ENCODE measurements around the gene ATP5ME.
"Not testable (repeated sequence)": the region's sequence is repeated elsewhere in the genome, so short reads cannot be mapped to it uniquely, and the experiment has no call there.

The ATP5ME gene

DNA sequence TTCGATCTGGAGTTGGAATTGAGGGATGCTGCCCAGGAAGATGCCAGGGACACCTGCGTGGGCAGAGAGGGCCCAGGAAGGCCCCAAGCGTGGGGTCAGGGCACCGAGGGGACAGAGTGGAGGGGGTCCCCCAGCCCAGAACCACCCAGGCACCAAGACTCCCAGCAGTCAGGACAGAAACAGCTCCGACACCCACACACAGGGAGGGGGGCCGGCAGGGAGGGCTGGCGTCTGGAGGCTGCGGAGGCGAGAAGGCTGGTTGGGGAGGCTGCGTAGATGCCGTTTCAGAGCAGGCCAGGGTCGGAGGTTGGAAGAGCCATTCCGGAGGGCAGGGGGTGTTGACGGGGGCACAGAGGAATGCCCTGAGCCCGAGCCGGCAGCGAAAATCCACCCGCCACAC is 23.6 kb downstream of the ATP5ME start:
- no peak overlapping the region for H3K27ac ChIP-seq
- H3K4me3 ChIP-seq, result peak overlapping the region; percentile 36
- TF ChIP-seq, protein P1, sequence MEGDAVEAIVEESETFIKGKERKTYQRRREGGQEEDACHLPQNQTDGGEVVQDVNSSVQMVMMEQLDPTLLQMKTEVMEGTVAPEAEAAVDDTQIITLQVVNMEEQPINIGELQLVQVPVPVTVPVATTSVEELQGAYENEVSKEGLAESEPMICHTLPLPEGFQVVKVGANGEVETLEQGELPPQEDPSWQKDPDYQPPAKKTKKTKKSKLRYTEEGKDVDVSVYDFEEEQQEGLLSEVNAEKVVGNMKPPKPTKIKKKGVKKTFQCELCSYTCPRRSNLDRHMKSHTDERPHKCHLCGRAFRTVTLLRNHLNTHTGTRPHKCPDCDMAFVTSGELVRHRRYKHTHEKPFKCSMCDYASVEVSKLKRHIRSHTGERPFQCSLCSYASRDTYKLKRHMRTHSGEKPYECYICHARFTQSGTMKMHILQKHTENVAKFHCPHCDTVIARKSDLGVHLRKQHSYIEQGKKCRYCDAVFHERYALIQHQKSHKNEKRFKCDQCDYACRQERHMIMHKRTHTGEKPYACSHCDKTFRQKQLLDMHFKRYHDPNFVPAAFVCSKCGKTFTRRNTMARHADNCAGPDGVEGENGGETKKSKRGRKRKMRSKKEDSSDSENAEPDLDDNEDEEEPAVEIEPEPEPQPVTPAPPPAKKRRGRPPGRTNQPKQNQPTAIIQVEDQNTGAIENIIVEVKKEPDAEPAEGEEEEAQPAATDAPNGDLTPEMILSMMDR (IDR thresholded peaks at IDR 0.05), result no peak
- DNase-seq (ENCODE audit: low spot score), result no peak

DNA sequence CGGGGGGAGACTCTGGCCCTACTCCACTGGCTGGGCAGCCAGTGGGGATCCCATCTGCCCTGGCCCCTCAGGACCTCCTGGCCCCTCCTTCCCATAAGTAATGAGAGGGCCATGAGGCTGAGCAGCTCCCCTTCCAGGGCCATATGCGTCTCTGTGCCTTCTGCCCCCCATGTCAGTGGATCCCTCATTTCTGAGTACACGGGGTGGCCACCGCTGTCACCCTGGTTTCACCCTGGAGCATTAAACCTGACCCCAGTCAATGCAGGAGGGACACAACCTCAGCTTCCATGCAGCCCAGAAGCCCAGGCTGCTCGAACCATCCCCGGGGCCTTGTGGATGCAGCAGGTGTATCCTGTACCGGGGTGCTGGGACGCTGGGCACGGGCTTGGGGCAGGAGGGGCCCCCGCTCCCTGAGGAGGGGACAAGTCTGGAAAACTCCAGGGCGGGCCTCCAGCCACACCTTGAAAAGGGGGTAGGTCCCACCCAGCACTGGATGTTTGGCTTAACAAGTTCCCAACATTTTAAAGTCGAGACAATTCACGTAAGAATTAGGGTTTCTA is 24.2 kb downstream of the ATP5ME start:
- no peak for DNase-seq (ENCODE audit: low spot score)

DNA sequence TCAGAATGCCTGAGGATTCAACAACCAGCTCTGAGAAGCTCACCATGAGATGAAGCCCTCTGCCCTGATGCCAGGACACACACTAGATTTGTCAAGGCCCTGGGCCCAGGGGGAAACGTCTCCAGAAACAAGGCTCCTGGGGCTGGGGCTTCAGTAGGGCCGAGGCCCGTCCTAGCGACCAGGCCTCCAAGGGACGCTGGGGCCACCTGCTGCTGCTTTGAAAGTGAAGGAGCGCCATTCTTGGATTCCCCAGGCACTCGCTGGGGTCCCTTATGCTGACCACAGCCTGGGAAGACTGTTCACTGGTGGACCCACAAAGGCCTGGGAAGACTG is 24.8 kb downstream of the ATP5ME start:
- no peak overlapping the region for H3K27ac ChIP-seq
- no peak overlapping the region for H3K4me3 ChIP-seq
- DNase-seq (ENCODE audit: low spot score), result no peak
- TF ChIP-seq, protein P1 (IDR thresholded peaks at IDR 0.05), result no peak

More for the DNA sequence above, 24.2 kb downstream of the ATP5ME start:
- Histone ChIP-seq H3K4me3 (no peak overlapping the region), H3K27ac (no peak overlapping the region)
- TF ChIP-seq, protein P1 (IDR thresholded peaks at IDR 0.05), result no peak

DNA sequence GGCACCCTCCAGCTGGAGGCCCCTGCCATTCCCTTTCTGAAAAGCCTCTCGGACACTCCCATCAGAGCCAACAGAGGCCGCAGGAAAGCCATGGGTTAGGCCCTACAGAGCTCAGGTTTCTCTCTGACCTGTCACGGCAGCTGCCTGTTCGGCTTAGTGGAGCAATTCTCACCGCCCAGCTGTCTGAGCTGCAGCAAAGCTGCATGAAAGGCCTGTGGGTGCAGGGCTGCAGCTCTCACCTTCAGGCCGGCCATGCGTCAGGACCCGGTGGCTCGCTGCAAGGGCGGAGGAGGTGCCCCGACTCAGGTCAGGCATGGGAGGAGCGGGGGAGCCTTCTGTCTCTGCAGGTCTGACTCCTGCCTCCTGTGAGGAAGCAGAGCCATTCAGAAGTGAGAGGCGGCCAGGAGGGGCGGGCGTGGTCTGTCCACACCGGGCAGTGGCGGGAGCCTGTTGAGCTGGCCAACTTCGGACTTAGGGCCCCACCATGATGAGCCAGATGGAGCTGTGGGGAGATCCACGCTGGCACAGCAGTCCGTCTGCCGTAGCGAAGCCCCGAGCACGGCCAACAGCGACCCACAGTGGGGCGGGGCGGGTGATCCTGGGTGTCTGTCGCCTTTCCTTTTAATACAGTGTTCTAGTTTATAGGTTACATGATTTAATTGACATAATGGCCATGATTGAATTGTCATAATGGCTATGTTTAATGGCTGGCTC is 25.3 kb downstream of the ATP5ME start:
- Histone ChIP-seq H3K27ac (no peak overlapping the region), H3K4me3 (no peak overlapping the region)
- TF ChIP-seq, protein P1 (IDR thresholded peaks at IDR 0.05), result no peak
- DNase-seq (ENCODE audit: low spot score), result no peak

DNA sequence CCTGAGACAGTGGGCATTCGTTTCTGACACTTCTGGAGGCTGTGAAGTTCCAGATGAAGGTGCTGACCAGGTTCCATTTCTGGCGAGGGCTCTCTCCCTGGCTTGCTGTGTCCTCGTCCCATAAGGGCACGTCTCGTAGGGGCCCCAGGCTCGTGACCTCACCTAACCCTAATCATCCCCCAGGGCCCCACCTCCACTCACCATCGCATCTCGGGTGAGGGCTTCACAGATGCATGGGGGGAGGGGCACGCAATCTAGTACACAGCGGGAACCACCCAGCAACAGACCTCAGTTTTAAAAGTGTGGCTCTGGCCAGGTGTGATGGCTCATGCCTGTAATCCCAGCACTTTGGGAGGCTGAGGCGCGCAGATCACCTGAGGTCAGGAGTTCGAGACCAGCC is 26.6 kb downstream of the ATP5ME start:
- no peak overlapping the region for H3K27ac ChIP-seq
- TF ChIP-seq, protein P1 (IDR thresholded peaks at IDR 0.05), result no peak
- DNase-seq (ENCODE audit: low spot score), result no peak
- no peak overlapping the region for H3K4me3 ChIP-seq

DNA sequence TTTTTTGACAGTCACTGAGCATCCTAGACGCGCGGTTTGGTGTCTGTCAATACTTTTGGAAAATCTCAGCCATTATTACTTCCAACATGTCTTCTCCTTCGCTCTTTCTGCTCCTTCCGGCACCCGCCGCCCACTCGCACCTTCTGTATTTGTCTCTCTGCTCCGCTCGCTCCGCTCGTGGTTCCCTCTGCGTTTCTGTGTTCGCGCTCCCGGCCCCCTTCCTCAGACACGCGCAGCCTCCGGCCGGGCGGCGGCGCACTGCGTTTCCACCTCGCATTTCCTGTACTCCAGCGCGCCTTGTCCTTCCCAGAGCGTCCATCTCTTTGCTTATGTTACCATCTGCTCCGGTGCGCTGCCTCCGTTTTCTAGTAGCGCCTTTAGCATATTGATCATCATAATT is 27.6 kb downstream of the ATP5ME start:
- DNase-seq (ENCODE audit: low spot score), result no peak
- no peak overlapping the region for H3K27ac ChIP-seq
- TF ChIP-seq, protein P1 (IDR thresholded peaks at IDR 0.05), result no peak
- H3K4me3 ChIP-seq, result no peak overlapping the region

DNA sequence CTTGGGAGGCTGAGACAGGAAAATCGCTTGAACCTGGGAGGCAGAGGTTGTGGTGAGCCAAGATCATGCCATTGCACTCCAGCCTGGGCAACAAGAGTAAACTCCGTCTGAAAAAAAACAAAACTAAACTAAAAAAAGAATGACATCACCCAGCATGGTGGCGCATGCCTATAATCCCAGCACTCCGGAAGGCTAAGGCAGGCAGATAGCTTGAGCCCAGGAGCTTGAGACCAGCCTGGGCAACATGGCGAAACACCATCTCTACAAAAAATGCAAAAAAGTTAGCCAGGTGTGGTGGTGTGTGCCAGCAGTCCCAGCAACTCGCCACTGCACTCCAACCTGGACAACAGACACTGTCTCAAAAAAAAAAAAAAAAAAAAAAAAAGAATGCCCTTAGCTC is 31.7 kb downstream of the ATP5ME start:
- not testable (repeated sequence) for H3K27ac ChIP-seq; DNase-seq (ENCODE audit: low spot score); H3K4me3 ChIP-seq

Measured in coronary artery (tissue), 2 donors.